ENCODE measurements around the gene CEBPG.

CEBPG gene

DNA sequence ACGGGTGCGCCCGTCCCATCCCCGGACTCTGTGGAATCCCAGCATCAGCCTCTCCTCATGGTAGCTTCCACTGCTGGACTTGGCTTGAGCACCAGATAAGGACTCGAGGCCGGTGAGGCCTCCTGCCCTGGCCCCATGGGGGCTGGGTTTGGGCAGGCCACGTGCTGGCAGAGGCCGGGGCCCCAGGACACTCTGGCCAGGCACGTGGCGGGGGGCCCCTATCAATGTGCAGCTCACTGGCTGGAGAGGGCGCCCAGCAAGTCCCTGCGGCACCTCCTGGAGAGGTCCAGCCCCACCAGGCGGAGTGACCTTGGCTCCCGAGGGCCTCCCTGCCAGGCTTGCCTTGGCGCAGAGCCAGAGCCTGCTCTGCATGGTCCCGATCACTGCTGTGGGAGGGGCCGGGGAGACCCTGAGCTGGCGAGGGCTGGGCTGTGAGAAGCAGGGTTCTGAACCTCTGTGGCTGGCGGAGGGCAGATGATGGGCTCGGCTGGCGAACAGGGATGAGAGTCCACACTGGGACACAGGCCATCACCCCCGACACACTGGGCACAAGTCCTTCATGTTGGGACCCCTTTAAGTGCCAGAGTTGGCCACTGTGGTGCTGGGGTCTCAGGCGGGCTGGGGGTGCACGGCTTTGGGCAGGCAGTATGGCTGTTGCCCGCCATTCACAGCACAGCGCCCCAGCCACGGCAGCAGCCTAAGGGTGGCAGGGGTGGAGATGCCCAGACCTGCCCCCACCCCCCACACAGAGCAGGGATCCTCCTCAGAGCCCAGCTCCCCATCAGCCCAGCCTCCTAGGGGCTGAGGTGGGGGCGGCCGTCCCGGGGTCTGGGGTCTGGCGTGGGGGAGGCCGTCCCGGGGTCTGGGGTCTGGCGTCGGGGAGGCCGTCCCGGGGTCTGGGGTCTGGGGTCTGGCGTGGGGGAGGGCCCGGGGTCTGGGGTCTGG is 19.1 kb downstream of the CEBPG start:
- H3K27ac ChIP-seq (ENCODE audit: low read length) = no peak overlapping the region
- no peaks in the 10 kb centered on the region for H4K20me1 ChIP-seq (ENCODE audit: insufficient read depth, low read length)
- no peaks in the 10 kb centered on the region for H3K4me1 ChIP-seq (ENCODE audit: low read length)

DNA sequence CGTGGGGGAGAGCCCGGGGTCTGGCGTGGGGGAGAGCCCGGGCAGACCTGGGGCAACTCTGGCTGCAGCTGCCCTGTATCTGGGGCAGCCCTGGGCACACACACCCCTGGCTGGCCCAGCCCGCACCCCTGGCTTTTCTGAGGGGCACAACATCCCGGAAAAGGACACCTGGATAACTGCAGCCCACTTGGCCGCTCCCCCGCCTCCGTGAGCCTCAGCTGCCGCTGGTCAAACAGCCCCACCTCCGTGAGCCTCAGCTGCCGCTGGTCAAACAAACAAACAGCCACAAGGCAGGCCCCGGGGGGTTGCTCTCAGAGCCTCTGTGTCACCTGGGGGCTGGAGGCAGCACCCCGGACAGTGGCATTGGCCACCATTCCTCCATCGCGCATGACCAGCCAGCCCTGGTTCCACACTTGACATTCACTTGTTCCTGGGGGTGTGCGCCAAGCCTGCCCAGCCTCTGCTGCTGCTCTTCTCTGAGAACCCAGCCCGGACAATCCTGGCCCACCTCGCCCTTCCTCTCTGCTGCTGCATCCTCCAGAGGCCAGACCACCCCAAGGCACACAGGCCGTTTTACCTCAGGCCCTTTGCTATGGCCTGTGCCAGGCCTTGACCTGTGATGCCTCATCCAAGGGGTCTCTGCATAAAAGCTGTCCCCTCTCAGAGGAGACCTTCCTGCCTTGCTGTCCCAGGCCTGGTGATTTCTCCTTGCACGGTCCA is 19.9 kb downstream of the CEBPG start:
- H4K20me1 ChIP-seq (ENCODE audit: insufficient read depth, low read length) = no peaks in the 10 kb centered on the region
- H3K4me2 ChIP-seq (ENCODE audit: low read depth, low read length) = no peak overlapping the region
- H3K4me1 ChIP-seq (ENCODE audit: low read length) = no peaks in the 10 kb centered on the region
- H3K9me2 ChIP-seq (replicated peaks; ENCODE audit: insufficient read depth, low read length) = no peaks in the 10 kb centered on the region
- H3K79me2 ChIP-seq (ENCODE audit: low read length) = no peaks in the 10 kb centered on the region
- no peak for DNase-seq
- no peak overlapping the region for H2AFZ ChIP-seq (ENCODE audit: low read length)
- TF ChIP-seq, protein P1, sequence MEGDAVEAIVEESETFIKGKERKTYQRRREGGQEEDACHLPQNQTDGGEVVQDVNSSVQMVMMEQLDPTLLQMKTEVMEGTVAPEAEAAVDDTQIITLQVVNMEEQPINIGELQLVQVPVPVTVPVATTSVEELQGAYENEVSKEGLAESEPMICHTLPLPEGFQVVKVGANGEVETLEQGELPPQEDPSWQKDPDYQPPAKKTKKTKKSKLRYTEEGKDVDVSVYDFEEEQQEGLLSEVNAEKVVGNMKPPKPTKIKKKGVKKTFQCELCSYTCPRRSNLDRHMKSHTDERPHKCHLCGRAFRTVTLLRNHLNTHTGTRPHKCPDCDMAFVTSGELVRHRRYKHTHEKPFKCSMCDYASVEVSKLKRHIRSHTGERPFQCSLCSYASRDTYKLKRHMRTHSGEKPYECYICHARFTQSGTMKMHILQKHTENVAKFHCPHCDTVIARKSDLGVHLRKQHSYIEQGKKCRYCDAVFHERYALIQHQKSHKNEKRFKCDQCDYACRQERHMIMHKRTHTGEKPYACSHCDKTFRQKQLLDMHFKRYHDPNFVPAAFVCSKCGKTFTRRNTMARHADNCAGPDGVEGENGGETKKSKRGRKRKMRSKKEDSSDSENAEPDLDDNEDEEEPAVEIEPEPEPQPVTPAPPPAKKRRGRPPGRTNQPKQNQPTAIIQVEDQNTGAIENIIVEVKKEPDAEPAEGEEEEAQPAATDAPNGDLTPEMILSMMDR (IDR thresholded peaks at IDR 0.05; ENCODE audit: low read length) = no peak
- TF ChIP-seq EZH2phosphoT487 (IDR thresholded peaks at IDR 0.05; ENCODE audit: low read length) = no peak
- TF ChIP-seq EZH2 (optimal IDR thresholded peaks at IDR 0.05; ENCODE audit: low read depth, low read length) = no peak
- no peak overlapping the region for H3K4me3 ChIP-seq (ENCODE audit: low read length)
- H3K9ac ChIP-seq (ENCODE audit: low read length) = no peak overlapping the region
- H3K27me3 ChIP-seq (replicated peaks; ENCODE audit: insufficient read depth, low read length) = no peaks in the 10 kb centered on the region
- H3K36me3 ChIP-seq (replicated peaks; ENCODE audit: insufficient read depth, low read length) = no peaks in the 10 kb centered on the region
- no peaks in the 10 kb centered on the region for H3F3A ChIP-seq (ENCODE audit: insufficient read depth, low read length)
- no peaks in the 10 kb centered on the region for H3K9me3 ChIP-seq (replicated peaks; ENCODE audit: insufficient read depth, low read length)
- no peak overlapping the region for H3K27ac ChIP-seq (ENCODE audit: low read length)

More for the DNA sequence above, 19.1 kb downstream of the CEBPG start:
- no peaks in the 10 kb centered on the region for H3K27me3 ChIP-seq (replicated peaks; ENCODE audit: insufficient read depth, low read length)
- no peak for DNase-seq
- no peak overlapping the region for H3K4me3 ChIP-seq (ENCODE audit: low read length)
- H3K9ac ChIP-seq (ENCODE audit: low read length) = no peak overlapping the region
- H3K9me3 ChIP-seq (replicated peaks; ENCODE audit: insufficient read depth, low read length) = no peaks in the 10 kb centered on the region
- no peaks in the 10 kb centered on the region for H3K9me2 ChIP-seq (replicated peaks; ENCODE audit: insufficient read depth, low read length)
- H3K79me2 ChIP-seq (ENCODE audit: low read length) = no peaks in the 10 kb centered on the region
- no peaks in the 10 kb centered on the region for H3F3A ChIP-seq (ENCODE audit: insufficient read depth, low read length)
- H2AFZ ChIP-seq (ENCODE audit: low read length) = no peak overlapping the region
- no peak overlapping the region for H3K4me2 ChIP-seq (ENCODE audit: low read depth, low read length)
- no peak for TF ChIP-seq EZH2phosphoT487 (IDR thresholded peaks at IDR 0.05; ENCODE audit: low read length)
- TF ChIP-seq, protein P1 (IDR thresholded peaks at IDR 0.05; ENCODE audit: low read length) = no peak
- no peak for TF ChIP-seq EZH2 (optimal IDR thresholded peaks at IDR 0.05; ENCODE audit: low read depth, low read length)
- H3K36me3 ChIP-seq (replicated peaks; ENCODE audit: insufficient read depth, low read length) = no peaks in the 10 kb centered on the region

DNA sequence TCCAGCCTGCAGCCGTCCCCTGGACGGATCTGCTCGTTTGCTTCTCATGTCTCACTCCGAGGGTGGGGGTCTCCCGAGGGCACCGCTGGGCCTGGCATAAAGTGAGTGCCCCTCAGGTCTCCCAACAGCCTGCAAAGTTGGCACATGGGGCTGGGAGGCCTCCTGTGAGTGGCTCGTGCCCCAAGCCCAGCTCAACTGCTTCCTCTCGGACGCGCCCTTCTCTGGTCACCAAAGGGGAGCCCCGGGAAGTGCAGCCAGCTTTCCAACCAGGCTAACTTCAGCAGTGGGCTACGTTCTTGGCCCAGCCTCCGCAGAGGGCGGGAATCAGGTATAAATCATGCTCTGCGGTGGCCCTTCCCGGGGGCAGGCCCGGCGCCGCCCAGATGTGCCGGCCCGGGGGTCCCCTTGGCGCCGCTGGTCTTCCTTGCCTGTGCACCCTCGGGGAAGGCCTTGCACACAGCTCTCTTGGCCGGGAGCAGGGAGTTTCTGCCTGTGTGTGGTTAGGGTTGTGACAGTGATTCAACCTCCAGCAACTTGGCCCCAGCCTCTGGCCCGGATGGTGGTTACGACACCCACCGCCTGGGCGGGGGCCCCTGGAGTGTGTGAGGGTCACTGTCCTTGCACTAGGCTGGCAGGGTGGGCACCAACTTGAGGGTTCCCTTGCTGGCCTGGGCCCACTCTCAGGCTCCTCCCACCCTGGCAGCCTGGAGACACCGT is 20.7 kb downstream of the CEBPG start:
- Histone ChIP-seq H3K9ac (ENCODE audit: low read length) (no peak overlapping the region), H2AFZ (ENCODE audit: low read length) (no peak overlapping the region), H3K9me2 (replicated peaks; ENCODE audit: insufficient read depth, low read length) (no peaks in the 10 kb centered on the region), H3K4me1 (ENCODE audit: low read length) (no peaks in the 10 kb centered on the region), H3K79me2 (ENCODE audit: low read length) (no peaks in the 10 kb centered on the region), H3K27me3 (replicated peaks; ENCODE audit: insufficient read depth, low read length) (no peaks in the 10 kb centered on the region), H3K4me2 (ENCODE audit: low read depth, low read length) (no peak overlapping the region), H3K27ac (ENCODE audit: low read length) (no peak overlapping the region), H3K4me3 (ENCODE audit: low read length) (no peak overlapping the region), H4K20me1 (ENCODE audit: insufficient read depth, low read length) (no peaks in the 10 kb centered on the region), H3F3A (ENCODE audit: insufficient read depth, low read length) (no peaks in the 10 kb centered on the region), H3K36me3 (replicated peaks; ENCODE audit: insufficient read depth, low read length) (no peaks in the 10 kb centered on the region), H3K9me3 (replicated peaks; ENCODE audit: insufficient read depth, low read length) (no peaks in the 10 kb centered on the region)
- TF ChIP-seq, protein P1 (IDR thresholded peaks at IDR 0.05; ENCODE audit: low read length) = no peak
- no peak for TF ChIP-seq EZH2phosphoT487 (IDR thresholded peaks at IDR 0.05; ENCODE audit: low read length)
- TF ChIP-seq EZH2 (optimal IDR thresholded peaks at IDR 0.05; ENCODE audit: low read depth, low read length) = no peak
- no peak for DNase-seq

All from MM.1S (cell line).